Measurements from ENCODE around the gene RAD52.

- no peak for TF ChIP-seq CTCF (IDR thresholded peaks at IDR 0.05)
- no peak for TF ChIP-seq POLR2A (IDR thresholded peaks at IDR 0.05)
- no peak for TF ChIP-seq POLR2AphosphoS5 (IDR thresholded peaks at IDR 0.05)
These were observed 39.6 kb upstream of the RAD52 start for GRCh38 chr12:989051-989450.
